ENCODE measurements around the gene FAM227A. TPM values are rescaled to one million over a fixed set of nuclear protein-coding genes. Genes with fewer than 3 reads are reported as not detected.

Gene FAM227A
- total and polyA plus RNA-seq, 2 donors (not counting 3 experiments of a cell fraction or from before 2014, with no cell fraction given): 0.58 to 1.9 TPM

GRCh38 chr22:38694049-38694448 lies 37.9 kb upstream of the FAM227A start:
- no peaks in the 10 kb centered on the region for H3K9me1 ChIP-seq (replicated peaks; ENCODE audit: control insufficient read depth, extremely low read depth, insufficient read depth, low read length)
- dilution Hi-C loops (cut with MboI; ENCODE audit: extremely low pct_ligation_motif_present, low sequenced_read_pairs) (no loop called here), intact Hi-C loops (cut with micrococcal nuclease) (no loop called here)
- no peak overlapping the region for H3K9ac ChIP-seq (replicated peaks; ENCODE audit: extremely low read depth, insufficient read depth, low read length)
- CTCF ChIA-PET: interaction anchor here (1.1 to 7.3 kb wide), 3 partner anchors 11 to 26 kb away, joined by 3 to 59 read pairs (median 4); partner anchors contain the start of gene TOMM22
- FAIRE-seq: peak; percentile 74
- POLR2A ChIA-PET: no interaction called here
- TF ChIP-seq POLR2AphosphoS5 (IDR thresholded peaks at IDR 0.05; ENCODE audit: insufficient read depth, low read depth, low read length) (peak; percentile 60), GATA2 (IDR thresholded peaks at IDR 0.05; ENCODE audit: insufficient read depth, insufficient read length, low read depth, low read length) (peak; percentile 84), JUN (IDR thresholded peaks at IDR 0.05; ENCODE audit: borderline replicate concordance, insufficient read depth, insufficient read length, low read depth) (peak; percentile 28), CTCF (IDR thresholded peaks at IDR 0.05; ENCODE audit: extremely low read depth in 1 of 2, insufficient read depth in 1 of 2, low read depth in 1 of 2, low read length in 2 of 2) (no peak), MAX (IDR thresholded peaks at IDR 0.05; ENCODE audit: insufficient read depth, insufficient read length) (no peak)
- peaks cover 70% of the 10 kb centered on the region for H3K79me2 ChIP-seq (ENCODE audit: control insufficient read depth, insufficient read depth, low read length)
- H4K20me1 ChIP-seq (replicated peaks; ENCODE audit: control insufficient read depth, extremely low read depth, insufficient read depth, low read length): peaks cover 2% of the 10 kb centered on the region
- H3K9me3 ChIP-seq (replicated peaks; ENCODE audit: control insufficient read depth, insufficient read depth, low read length): no peaks in the 10 kb centered on the region
- peak overlapping the region; percentile 69 for H3K27ac ChIP-seq (ENCODE audit: insufficient read depth, low read depth, low read length)
- H3K27me3 ChIP-seq (ENCODE audit: control insufficient read depth in 2 of 2, insufficient read depth in 2 of 2, low read length in 2 of 2): no peaks in the 10 kb centered on the region
- no peak overlapping the region for H2AFZ ChIP-seq (ENCODE audit: low read depth, low read length)
- H3K4me3 ChIP-seq (replicated peaks in 1 of 3; ENCODE audit: insufficient read depth in 1 of 3, low read depth in 1 of 3, low read length in 3 of 3): no peak overlapping the region
- peak overlapping the region; percentile 12 for H3K4me2 ChIP-seq (ENCODE audit: insufficient read depth, low read length)
- H3K36me3 ChIP-seq (ENCODE audit: control insufficient read depth in 2 of 2, extremely low read depth in 1 of 2, insufficient read depth in 2 of 2, low read length in 2 of 2): peaks cover 10 to 13% of the 10 kb centered on the region in 2 experiments
- no TSS peak for BruUV-seq (replicated peaks)
- DNase-seq (ENCODE audit: low read depth, low spot score): peak; percentile 77
- H3K4me1 ChIP-seq (ENCODE audit: control insufficient read depth, extremely low read depth, insufficient read depth, low read length): peaks cover 56% of the 10 kb centered on the region

Data from endothelial cell of umbilical vein (primary cell).